Posterior vena cava (tissue), 2 donors: ENCODE measurements around the gene RRP8. TPM values are rescaled to one million over a fixed set of nuclear protein-coding genes. Genes with fewer than 3 reads are reported as not detected.

Experiments used
- DNase-seq: peaks from one replicate; pipeline ENCODE4 v3.0.0-alpha.2; 2020; ENCODE audit warnings: low spot score
- intact Hi-C, 2 donors: fragments of 100-400 bp; cut with DNase I; formaldehyde crosslinking; loops; one replicate each; pipeline versions ENCODE4 v1.14.1 to v1.14.2; 2022 to 2023
- long read RNA-seq, 2 donors: library from polyadenylated mRNA; unstranded; transcript quantifications; one replicate each; pipeline ENCODE4 v2.0.0, GENCODE V29; 2020 to 2021
- total RNA-seq, 2 donors: library from RNA; stranded (reverse); fragmentation: NEBNext Ultra II Directional; extraction: Animal tissue kit (Norgen Biotek cat#: 25700); gene quantifications; one replicate each; pipeline ENCODE4 v1.2.1, GENCODE V29; 2021
- donor health status: DM: yes; HTN: yes; CAD: no.
- donor health status: DM: yes; HTN: yes; CAD: no.

RRP8 gene
- 10 to 100 TPM; 16.6 to 17.6 TPM for total RNA-seq
- long read RNA-seq, donor 1, full-length matches to known transcripts, result 7 of 13 reads
- long read RNA-seq, donor 1, partial matches to known transcripts, result 5 of 13 reads
- long read RNA-seq, donor 1, other reads (novel, unspliced or antisense), result 1 of 13 reads
- long read RNA-seq, donor 2, full-length matches to known transcripts, result 43 of 64 reads
- long read RNA-seq, donor 2, partial matches to known transcripts, result 2 of 64 reads
- long read RNA-seq, donor 2, other reads (novel, unspliced or antisense), result 19 of 64 reads

DNA sequence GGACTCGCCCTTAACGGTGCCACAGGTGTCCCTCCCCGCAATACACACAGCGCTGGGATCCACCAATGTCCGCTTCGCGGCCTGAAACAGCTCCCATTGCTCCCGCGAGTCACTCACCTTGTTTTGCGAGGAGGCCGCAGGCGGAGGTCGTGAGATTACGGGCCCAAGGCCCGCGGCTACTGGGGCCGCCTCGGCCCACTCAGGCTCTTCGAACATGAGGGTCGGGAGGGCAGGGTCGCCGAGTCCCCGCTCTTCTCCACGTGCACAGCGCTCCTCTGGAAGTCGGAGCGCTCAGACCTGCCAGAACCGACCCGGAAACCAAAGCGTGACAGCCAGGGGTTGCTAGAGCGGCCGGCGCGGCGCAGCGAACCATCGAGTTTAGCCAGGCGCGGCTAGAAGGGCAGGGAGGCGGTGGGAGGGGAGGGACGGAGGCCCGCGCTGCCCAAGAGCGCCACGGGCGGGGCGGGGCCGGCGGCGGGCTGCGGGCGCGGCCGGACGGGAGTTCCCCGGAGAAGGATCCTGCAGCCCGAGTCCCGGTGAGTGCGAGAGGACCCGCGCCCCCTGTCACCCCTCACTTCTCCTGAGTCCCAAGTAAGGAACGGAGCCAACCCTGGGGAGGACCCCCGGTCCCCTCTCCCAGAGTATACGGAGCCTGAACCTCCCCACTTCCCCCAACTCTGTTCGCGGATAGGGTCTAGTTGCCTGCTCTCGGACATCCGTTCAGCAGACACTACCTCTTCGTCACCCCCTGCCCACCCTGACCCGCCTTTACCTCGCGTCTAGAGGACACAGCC is at the start of gene RRP8, which contains the start of gene ILK:
TSS of gene RRP8 (minus strand) at position 330 of the 794 bp plus-strand sequence. CDS start at position 216, 114 bp downstream.
TSS of gene ILK (plus strand) at position 488 of the 794 bp plus-strand sequence. CDS start 498 bp downstream, outside the sequence.
- peak; percentile 98 for DNase-seq
- intact Hi-C loops, result no loop called here

DNA sequence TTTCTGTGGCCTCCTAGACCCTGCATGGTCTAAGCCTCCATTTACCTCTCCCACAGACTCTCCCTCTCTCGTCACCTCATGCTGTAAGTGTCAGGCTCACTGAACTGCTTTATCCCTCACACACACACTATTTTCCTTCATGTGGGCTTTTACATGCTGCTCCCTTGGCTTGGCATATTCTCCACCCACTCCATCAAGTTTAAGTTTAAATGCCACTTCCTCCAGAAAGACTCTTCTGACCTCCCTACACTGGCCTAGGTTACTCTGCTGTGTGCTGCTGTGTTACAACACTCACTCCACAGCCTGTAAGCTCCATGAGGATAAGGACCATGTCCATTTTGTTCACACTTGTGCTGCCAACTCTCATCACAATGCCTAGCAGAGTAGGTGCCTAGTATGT is 49.7 kb upstream of the RRP8 start:
- intact Hi-C loops, result no loop called here
- DNase-seq, result no peak

DNA sequence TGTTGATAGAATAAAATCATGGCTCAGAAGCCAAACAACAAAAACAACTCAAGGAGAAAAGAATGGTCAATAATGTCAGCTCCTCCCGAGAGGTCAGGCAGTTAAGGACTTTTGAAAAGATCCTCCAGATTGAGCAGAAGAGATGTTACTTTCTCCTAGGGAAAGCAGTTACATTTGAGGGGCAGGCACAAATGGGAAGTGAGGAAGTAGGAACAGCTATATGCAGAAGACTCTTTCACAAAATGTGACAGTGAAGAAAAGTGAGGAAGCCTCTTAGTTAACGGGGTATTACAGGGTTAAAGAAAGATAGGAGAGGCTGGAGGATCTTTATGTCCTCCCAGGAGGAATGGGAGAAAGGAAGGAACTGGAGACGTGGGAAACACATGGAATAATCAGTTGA is 48.8 kb upstream of the RRP8 start:
- DNase-seq, result no peak
- intact Hi-C loops, result no loop called here

DNA sequence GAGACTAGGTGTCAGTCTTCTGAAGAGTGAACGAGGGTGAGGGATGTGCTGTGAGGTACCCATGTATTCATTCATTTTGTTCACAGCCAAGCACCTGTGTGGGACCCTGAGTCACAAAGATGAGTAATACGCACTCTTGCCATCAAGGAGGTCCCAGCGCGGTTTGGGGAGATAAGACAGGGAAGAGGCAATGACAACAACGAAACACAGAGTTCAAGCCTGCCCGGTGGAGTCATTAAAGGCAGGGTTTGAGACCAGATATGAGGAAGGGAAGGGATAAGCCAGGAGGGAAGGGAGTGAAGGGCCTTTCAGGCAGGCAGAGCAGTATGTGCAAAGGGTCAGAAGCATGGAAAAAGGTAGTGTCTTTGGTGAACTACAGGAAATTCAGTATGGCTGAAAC is 47.6 kb upstream of the RRP8 start:
- DNase-seq, result no peak
- intact Hi-C loops, result no loop called here

DNA sequence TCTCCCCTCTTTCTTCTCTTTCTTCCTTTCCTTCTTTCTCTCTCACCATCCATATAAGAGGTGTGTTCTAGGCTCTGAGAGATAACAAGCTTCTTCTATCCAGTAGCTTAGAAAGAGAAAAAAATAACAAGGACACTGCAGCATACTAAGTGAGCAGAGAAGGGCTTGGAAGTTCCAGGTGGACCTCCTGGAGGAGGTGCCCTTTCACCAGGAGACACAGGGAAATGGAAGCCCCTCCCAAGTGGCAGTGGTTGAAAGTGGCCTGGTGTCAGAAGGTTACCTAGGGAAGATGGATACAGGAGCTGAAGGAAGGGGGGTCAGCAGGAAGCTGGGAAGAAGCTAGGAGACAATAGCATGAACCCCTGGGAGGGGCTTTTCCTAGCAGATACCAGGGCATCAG is 46.7 kb upstream of the RRP8 start:
- no peak for DNase-seq
- intact Hi-C loops, result no loop called here

DNA sequence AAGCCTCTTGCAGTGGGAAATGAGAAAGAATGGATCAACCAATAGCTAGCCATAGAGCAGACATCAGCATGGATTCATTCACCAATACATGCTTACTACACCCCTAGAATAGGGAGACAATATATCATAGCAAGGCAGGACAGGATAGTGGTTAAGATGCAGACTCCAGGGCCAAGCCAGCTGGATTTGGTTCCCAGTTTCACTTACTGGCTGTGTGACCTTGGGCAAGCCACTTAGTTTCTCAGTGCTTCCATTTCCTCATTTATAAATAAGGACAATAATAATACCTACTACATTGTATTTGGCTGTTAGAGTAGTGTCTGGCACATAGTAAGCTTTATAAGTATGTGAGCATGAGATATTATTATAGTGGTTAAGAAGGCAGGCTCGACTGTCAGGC is 45.1 kb upstream of the RRP8 start:
- intact Hi-C loops, result no loop called here
- no peak for DNase-seq

DNA sequence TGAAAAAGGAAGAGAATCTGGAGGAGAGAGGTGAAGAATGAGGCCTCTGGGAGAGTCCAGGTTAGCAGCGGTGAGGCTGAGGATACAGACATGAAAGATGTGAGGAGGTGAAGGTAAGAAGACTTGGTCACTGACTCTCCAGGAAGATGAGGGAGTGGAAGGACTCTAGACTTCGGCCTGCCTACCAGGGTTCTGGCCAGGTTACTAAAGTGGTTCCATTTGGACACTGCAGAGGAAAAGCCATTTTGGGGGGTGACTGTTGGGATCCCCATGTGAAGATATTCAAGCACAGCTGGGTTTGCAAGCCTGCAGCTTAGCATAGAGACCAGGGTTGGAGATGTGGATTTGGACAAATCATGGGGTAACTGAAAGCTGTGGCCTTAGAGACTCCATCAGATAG is 44.4 kb upstream of the RRP8 start:
- intact Hi-C loops, result no loop called here
- no peak for DNase-seq

DNA sequence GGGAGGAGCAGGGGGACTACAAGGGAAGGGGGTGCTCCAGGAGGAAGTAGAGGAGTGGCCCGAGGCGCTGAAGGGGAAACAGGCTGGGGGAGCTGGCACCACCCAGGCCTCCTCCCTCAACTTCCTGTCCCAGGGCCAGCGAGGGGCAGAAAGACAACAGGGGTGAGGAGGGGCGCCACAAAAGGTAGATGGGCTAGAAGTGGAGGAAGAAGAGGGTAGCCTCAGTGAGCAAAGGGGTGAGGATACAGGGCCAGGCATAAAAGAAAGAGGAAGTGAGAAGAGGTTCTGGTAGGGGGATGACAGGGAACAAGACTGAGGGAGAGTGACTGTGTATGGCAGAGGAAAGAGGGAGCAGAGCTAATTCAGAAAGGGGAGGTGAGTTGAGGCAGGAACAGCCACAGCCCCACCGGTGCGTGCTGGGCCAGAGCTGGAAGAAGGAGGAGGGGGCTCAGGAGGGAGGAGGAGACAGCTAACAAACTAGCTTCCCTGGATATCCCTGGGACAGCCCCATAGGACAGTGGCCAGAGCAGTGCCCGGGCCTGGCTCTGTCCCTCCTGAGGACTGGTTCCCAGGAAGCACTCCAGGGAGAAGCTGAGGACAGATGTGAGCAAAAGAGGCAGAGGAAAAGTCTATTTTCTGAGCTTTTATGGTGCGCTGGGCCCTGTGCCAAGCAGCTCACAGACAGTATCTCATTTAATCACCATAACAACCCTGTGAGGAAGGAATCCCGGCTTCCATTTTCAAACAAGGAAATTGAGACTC is 43.7 kb upstream of the RRP8 start:
- DNase-seq, result no peak
- intact Hi-C loops, result no loop called here

DNA sequence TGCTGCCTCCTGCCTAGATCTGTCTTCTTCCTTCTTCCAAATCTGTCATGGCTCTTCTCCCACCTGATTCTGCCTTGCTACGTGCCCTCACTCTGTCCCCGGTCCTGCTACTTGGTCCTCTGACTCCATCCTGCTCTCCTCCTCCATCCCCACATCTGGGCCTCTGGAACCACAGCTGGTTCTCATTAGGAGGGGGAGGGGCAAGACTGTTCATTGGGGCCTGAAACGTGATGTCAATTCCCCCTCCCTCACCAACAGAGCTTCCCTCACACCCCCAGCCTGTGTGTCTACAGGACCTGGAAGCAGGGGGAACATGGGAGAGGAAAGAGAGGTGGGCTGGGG is 43.1 kb upstream of the RRP8 start:
- no peak for DNase-seq
- intact Hi-C loops, result no loop called here

DNA sequence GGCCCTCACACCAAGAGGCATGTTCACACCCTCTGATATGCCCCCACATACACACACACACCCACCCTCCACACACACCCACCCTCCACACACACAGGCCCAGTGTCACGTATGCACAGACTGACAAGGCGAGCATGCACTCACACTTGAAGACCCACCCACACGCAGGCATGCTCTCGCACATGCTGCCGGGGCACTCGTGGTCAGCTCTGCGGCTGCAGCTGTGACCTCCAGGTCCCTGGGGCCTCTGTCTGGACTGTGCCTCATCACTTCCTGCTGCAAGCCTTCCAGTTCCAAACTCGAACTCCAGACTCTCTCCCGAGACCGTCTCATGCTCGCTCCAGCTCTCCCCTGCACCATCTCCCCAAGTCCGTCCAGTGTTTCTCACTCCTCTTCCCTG is 42.7 kb upstream of the RRP8 start:
- DNase-seq, result peak; percentile 93
- intact Hi-C loops, result no loop called here

DNA sequence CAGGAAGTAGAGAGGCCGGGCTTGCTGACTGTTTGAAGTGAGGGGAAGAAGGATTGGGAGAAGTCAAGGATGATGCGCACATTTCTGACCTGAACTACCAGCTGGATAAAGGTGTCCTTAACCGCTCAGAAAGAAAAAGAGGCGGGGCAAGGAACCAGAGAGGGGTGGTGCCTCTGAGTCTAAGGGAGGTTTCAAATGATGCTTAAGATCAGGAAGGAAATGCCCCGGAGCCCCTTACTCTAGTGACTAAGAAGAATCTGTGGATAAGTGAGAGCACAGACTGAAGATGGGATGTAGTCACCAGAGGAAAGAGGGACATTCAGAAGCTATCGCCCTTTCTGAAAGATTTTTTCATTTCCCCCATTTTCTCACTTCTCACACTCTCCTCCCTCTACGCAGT is 39.5 kb upstream of the RRP8 start:
- DNase-seq, result no peak
- intact Hi-C loops, result no loop called here

DNA sequence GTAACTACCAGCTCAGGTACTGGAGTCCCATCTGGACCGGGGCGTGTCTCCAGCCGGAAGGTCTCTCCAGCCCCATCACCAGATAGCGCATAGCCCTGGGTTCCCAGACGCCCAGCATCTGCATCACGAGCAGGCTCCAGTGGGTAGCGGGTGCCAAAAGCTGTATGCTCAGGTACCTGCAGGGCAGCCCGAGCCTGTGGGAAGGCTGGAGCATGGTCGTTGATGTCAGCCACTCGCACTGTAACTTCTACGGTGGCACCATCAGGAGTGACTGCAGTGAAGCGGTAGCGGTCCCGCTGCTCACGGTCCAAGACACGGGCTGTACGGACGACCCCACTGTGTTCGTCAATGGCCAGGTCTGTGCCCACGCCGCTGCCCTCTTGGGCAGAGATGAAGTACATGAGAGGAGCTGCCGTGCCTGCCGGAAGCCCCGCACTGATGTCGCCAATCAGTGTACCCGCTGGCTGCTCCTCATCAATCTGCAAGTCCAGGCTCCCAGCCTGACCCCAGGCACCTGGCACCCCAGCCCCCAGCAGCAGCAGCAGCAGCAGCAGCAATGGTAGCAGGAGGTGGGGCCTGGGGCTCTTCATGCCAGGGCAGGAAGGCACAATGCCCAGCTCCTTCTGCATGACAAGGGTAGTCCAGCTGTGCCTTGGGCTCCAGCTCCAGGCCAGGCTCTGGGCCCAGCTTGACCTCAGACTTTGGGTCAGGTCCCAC is 37.7 kb upstream of the RRP8 start:
- intact Hi-C loops, result no loop called here
- DNase-seq, result no peak

DNA sequence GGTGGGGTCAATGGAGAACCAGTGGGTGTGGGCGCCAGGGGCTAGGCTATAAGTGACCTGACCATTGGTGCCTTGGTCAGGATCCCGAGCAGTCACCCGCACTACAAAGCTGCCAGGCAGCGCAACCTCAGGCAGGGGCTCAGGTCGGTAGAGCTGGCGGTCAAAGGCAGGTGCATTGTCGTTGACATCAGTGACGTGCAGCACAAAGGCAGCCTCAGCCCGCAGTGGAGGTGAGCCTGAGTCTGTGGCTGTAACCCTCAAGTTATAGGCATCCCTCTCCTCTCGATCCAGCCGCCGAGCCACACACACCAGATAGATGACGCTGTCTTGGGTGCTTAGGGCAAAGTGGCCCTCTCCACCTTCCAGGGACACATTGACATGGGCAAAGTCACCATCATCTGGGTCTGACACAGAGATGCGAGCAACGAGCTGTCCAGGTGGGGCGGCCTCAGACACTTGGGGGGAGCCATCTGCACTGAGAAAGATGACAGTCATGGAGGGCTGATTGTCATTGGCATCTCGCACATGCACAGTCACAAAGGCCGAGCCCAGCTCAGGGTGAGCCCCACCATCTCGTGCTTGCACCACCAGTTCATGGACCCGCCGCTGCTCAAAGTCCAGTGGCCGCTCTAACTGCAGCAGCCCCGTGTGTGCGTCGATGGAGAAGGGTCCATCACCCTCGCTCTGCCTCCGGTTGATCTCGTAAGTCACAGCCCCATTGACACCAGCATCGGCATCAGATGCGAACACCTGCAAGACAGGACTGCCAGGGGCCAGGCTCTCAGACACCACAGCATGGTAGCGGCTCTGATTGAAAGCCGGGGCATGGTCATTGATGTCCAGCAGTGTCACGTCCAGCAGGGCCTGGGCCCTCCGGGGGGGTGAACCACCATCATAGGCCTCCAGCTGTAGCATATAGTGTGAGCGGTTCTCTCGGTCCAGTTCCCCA is 36.9 kb upstream of the RRP8 start:
- intact Hi-C loops, result no loop called here
- DNase-seq, result no peak

DNA sequence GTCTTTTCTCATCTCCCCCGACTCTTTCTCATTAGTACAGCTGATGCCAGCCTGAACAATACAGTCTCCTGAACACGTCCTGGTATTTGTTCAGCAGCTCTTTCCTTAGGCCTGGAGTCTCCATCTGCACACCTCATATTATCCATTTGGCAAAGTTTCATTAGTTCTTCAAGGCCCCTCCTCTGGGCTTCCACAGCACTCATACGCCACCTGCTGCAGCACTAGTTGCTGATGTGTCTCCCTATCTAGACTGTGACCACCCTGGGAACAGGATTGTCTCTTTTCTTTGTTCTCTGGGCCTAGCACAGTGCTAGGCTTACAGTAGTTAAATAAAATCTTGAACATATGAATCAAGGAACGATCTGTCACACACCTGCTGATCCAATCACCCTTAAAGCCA is 35.0 kb upstream of the RRP8 start:
- DNase-seq, result no peak
- intact Hi-C loops, result no loop called here

DNA sequence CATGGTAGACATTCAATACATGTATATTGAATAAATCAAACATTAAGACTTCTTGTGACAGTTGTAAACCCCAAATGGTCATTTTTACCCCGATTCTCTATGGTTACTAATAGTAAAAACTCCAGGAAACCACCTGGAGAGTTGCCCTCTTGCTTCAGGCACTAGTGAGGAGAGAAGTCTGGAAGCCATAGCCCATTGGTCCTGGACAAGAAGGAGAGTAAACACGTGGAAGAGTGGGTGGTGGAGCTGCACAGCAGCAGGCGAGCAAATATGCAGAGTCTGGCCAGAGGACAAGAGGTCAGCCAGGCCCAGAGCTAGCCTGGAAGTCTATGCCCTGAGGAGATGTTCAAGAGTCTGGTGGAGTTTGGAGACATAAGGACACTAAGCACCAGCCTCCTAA is 34.5 kb upstream of the RRP8 start:
- DNase-seq, result no peak
- intact Hi-C loops, result loop anchor here in 1 of 2 donors (1.0 kb wide), 1 partner anchor 45 kb away; no protein-coding TSS in a partner anchor

DNA sequence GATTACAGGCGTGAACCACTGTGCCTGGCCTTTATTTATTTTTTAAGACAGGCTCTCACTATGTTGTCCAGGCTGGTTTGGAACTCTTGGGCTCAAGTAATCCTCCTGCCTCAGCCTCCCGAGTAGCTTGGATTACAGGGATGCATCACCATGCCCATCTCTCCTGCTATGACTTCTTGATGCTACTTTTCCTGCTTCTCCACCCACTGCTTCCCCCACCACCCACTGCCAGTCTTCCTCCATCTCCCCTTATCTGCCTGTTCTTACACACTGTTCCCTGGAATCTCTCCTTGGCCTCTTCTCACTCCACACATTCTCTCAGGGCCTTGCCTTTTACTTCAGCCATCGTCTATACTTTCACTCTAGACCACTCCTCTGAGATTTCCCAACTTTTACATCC is 33.1 kb upstream of the RRP8 start:
- intact Hi-C loops, result no loop called here

DNA sequence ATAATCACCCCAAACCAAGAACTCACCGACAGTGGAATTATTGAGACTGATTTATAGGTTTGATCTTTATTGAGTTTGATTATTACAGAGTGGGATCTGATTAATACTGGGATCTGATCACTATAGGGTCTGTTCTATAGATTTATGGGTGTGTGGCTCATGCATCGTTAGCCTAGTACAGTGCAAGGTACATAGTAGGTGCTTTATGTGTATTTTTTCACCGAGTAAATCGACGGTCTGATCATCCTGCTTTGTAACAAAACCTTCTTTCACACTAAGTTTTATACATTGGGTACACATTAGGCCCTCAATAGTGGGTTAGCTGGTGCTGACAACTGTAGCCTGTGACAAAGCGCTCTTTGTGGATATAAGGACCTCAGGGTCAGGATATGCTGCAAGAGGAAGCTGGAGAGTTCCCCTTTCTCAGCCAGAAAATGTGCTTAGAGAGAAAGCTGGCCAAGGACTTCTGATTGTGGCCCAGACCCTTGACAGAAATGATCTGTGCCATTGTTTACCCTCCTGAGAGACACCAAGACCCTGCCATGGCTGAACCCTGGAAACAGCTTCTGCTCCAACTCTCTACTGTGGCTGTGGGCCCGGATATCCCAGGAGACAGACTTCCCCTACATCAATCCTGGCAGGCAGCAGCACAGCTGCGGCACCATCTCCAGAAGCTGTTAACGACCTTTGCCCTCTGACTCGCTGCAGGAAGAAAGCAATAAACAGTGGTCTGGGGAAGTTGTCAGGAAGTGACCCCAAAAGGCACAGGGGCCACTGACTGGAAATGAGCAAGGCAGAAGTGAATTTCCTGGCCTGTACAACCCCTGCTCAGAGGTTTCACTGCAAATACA is 31.9 kb upstream of the RRP8 start:
- no peak for DNase-seq
- intact Hi-C loops, result no loop called here

More for the DNA sequence above, 33.1 kb upstream of the RRP8 start:
- no peak for DNase-seq

DNA sequence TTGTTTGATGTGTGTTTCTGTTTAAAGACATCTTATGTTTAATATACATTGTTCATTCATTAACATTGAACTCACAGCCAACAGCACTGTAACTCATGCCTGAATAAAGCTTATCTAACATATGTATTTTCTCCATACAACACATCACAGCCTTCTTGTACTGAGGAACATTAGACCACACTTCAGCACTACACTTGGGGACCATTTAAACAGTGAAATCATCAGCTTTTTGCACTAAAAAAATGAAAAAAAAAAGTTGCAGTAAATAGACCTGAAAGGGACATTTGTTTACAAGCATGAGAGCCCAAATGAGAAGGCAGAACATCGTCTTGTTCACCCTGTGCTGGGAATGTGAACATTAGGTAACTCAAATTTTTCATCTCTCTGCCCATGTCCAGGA is 31.1 kb upstream of the RRP8 start:
- intact Hi-C loops, result no loop called here
- no peak for DNase-seq
